H9 (cell line): ENCODE measurements around the gene SOCS1. TPM values are rescaled to one million over a fixed set of nuclear protein-coding genes. Genes with fewer than 3 reads are reported as not detected.

ENCODE experiments used
- DNase-seq: peaks from one replicate; pipeline ENCODE4 v3.0.0-alpha.2; 2017
- H2AFZ ChIP-seq: one replicate; pipeline ENCODE4 v1.6.1; 2013; ENCODE audit warnings: mild to moderate bottlenecking, low read length, control low read depth, moderate library complexity
- H2AK5ac ChIP-seq: 2 replicates; pipeline ENCODE4 v1.6.1; 2013; ENCODE audit warnings: low read length, control low read depth, mixed read lengths; ENCODE audit not compliant: insufficient read length
- H2BK120ac ChIP-seq: one replicate; pipeline ENCODE4 v1.6.1; 2013; ENCODE audit warnings: low read depth, mild to moderate bottlenecking, low read length, control low read depth, inconsistent platforms; ENCODE audit not compliant: poor library complexity, severe bottlenecking
- H2BK12ac ChIP-seq: 2 replicates; pipeline ENCODE4 v1.6.1; 2013; ENCODE audit warnings: low read length, control low read depth, mixed read lengths, low read depth; ENCODE audit not compliant: insufficient read length
- H2BK15ac ChIP-seq: 2 replicates; pipeline ENCODE4 v1.6.1; 2013; ENCODE audit warnings: low read depth, low read length, control low read depth
- H2BK20ac ChIP-seq: one replicate; pipeline ENCODE4 v1.6.1; 2013; ENCODE audit warnings: low read depth, mild to moderate bottlenecking, low read length, control low read depth, inconsistent platforms; ENCODE audit not compliant: poor library complexity, severe bottlenecking
- H2BK5ac ChIP-seq: 2 replicates; pipeline ENCODE4 v1.6.1; 2013; ENCODE audit warnings: low read length, control low read depth, mixed read lengths; ENCODE audit not compliant: insufficient read length
- H3K14ac ChIP-seq: 2 replicates; pipeline ENCODE4 v1.6.1; 2013; ENCODE audit warnings: low read length, control low read depth; ENCODE audit not compliant: insufficient read depth
- H3K18ac ChIP-seq: 2 replicates; pipeline ENCODE4 v1.6.1; 2013; ENCODE audit warnings: low read depth, mild to moderate bottlenecking, mixed read lengths, low read length, control low read depth; ENCODE audit not compliant: insufficient read length
- H3K23ac ChIP-seq: 2 replicates; pipeline ENCODE4 v1.6.1; 2013; ENCODE audit warnings: low read length, control low read depth, mixed read lengths, low read depth; ENCODE audit not compliant: insufficient read length
- H3K23me2 ChIP-seq: 2 replicates; pipeline ENCODE4 v1.6.1; 2013; ENCODE audit warnings: low read depth, mild to moderate bottlenecking, mixed read lengths, low read length, control low read depth; ENCODE audit not compliant: insufficient read length, poor library complexity, severe bottlenecking
- H3K27ac ChIP-seq: 2 replicates; pipeline ENCODE4 v1.5.1; 2013; ENCODE audit warnings: low read length, control low read depth, mixed read lengths, low read depth; ENCODE audit not compliant: insufficient read length
- H3K27me3 ChIP-seq: 2 replicates; pipeline ENCODE4 v1.6.1; 2013; ENCODE audit warnings: low read length, control low read depth, inconsistent platforms; ENCODE audit not compliant: insufficient read depth
- H3K4ac ChIP-seq: 2 replicates; pipeline ENCODE4 v1.6.1; 2013; ENCODE audit warnings: low read depth, mild to moderate bottlenecking, control low read depth, inconsistent platforms, low read length, moderate library complexity
- H3K4me1 ChIP-seq: 2 replicates; pipeline ENCODE4 v1.6.1; 2013; ENCODE audit warnings: low read length, control low read depth, inconsistent platforms; ENCODE audit not compliant: insufficient read depth
- H3K4me2 ChIP-seq: 2 replicates; pipeline ENCODE4 v1.6.1; 2013; ENCODE audit warnings: low read length, control low read depth, mixed read lengths; ENCODE audit not compliant: insufficient read length, insufficient read depth
- H3K56ac ChIP-seq: 2 replicates; pipeline ENCODE4 v1.6.1; 2013; ENCODE audit warnings: low read depth, mild to moderate bottlenecking, mixed read lengths, low read length, control low read depth; ENCODE audit not compliant: insufficient read length
- H3K79me1 ChIP-seq: 2 replicates; pipeline ENCODE4 v1.6.1; 2013; ENCODE audit warnings: low read depth, mild to moderate bottlenecking, moderate library complexity, low read length, control low read depth, inconsistent platforms; ENCODE audit not compliant: insufficient read depth, poor library complexity, severe bottlenecking
- H3K79me2 ChIP-seq: 2 replicates; pipeline ENCODE4 v1.6.1; 2013; ENCODE audit warnings: low read length, control low read depth, inconsistent platforms; ENCODE audit not compliant: insufficient read depth
- H3K9ac ChIP-seq: 2 replicates; pipeline ENCODE4 v1.6.1; 2013; ENCODE audit warnings: low read length, control low read depth, mixed read lengths; ENCODE audit not compliant: insufficient read length; ENCODE audit errors: extremely low read depth
- H3K9me3 ChIP-seq: one replicate; pipeline ENCODE4 v1.6.1; 2013; ENCODE audit warnings: low read depth, low read length, inconsistent platforms; ENCODE audit not compliant: control insufficient read depth
- H3T11ph ChIP-seq: one replicate; pipeline ENCODE4 v1.6.1; 2013; ENCODE audit warnings: mild to moderate bottlenecking, low read length, control low read depth, inconsistent platforms
- H4K20me1 ChIP-seq: one replicate; pipeline ENCODE4 v1.6.1; 2013; ENCODE audit not compliant: control insufficient read depth, insufficient read length, insufficient read depth
- H4K5ac ChIP-seq: 2 replicates; pipeline ENCODE4 v1.6.1; 2013; ENCODE audit warnings: low read depth, mild to moderate bottlenecking, mixed read lengths, low read length, control low read depth; ENCODE audit not compliant: insufficient read length
- H4K8ac ChIP-seq: replicated peaks from 2 replicates; pipeline ENCODE4 v1.6.1; 2013; ENCODE audit warnings: low read length, control low read depth, mixed read lengths, low read depth; ENCODE audit not compliant: insufficient read length
- H4K91ac ChIP-seq: 2 replicates; pipeline ENCODE4 v1.6.1; 2013; ENCODE audit warnings: low read depth, mild to moderate bottlenecking, moderate library complexity, mixed read lengths, low read length, control low read depth; ENCODE audit not compliant: insufficient read length
- H3K27ac Mint-ChIP-seq, 3 experiments: 2 replicates in 2 of 3; 3 replicates in 1 of 3; pipeline ENCODE4 v1.8.0; 2020 to 2021; ENCODE audit warnings: mixed read lengths in 3 of 3, mild to moderate bottlenecking in 1 of 3, moderate library complexity in 1 of 3
- H3K27me3 Mint-ChIP-seq: 2 replicates; pipeline ENCODE4 v1.8.0; 2021; ENCODE audit warnings: low read depth, mild to moderate bottlenecking, moderate library complexity, mixed read lengths
- H3K36me3 Mint-ChIP-seq, 3 experiments: 2 replicates in 2 of 3; 3 replicates in 1 of 3; pipeline ENCODE4 v1.8.0; 2020 to 2021; ENCODE audit warnings: low read depth in 3 of 3, mixed read lengths in 3 of 3; ENCODE audit not compliant: insufficient read depth in 1 of 3
- H3K4me1 Mint-ChIP-seq, 2 experiments: 2 replicates each; pipeline ENCODE4 v1.8.0; 2020; ENCODE audit warnings: mixed read lengths in 2 of 2
- H3K4me3 Mint-ChIP-seq, 2 experiments: 2 replicates in 1 of 2; 3 replicates in 1 of 2; pipeline ENCODE4 v1.8.0; 2020 to 2021; ENCODE audit warnings: mild to moderate bottlenecking in 2 of 2, mixed read lengths in 2 of 2, moderate library complexity in 1 of 2
- H3K9me3 Mint-ChIP-seq, 2 experiments: 2 replicates in 1 of 2; 3 replicates in 1 of 2; pipeline ENCODE4 v1.8.0; 2020; ENCODE audit warnings: mild to moderate bottlenecking in 2 of 2, mixed read lengths in 2 of 2, moderate library complexity in 1 of 2
- CTCF ChIP-seq: fragments of 200-600 bp; sonication (generic); conservative IDR thresholded peaks from 3 replicates; pipeline ENCODE4 v1.8.0; 2021; ENCODE audit warnings: antibody characterized with exemption, mild to moderate bottlenecking
- WGBS: extraction: QIAGEN DNeasy Blood & Tissue Kit; methylation state at CpG from one replicate; pipeline ENCODE4 v1.1.7; 2013; ENCODE audit warnings: missing lambda C conversion rate, low lambda C conversion rate, mixed read lengths; ENCODE audit not compliant: insufficient read length; ENCODE audit errors: extremely low coverage; 5-methylcytosine and 5-hydroxymethylcytosine counted together
- total RNA-seq: library from RNA; stranded (reverse); gene quantifications from 2 replicates; pipeline ENCODE4 v1.2.1, GENCODE V29; 2021

Gene SOCS1
- total RNA-seq, 1 experiment from 2014 or later: 11.0 TPM

GRCh38 chr16:11265124-11265523, 9.1 kb upstream of the SOCS1 start:
- Histone ChIP-seq H2BK12ac (no peak overlapping the region), H3K27ac (no peak overlapping the region), H3K4me2 (no peak overlapping the region), H4K8ac (no peak overlapping the region), H3K18ac (no peak overlapping the region), H2BK20ac (no peak overlapping the region), H3K79me1 (no peaks in the 10 kb centered on the region), H2BK15ac (no peak overlapping the region), H4K20me1 (no peaks in the 10 kb centered on the region), H3K56ac (no peak overlapping the region), H2AFZ (no peak overlapping the region), H3K9ac (no peak overlapping the region), H4K5ac (no peak overlapping the region), H2BK5ac (no peak overlapping the region), H3K23ac (no peak overlapping the region), H2AK5ac (no peak overlapping the region), H3K4me1 (peaks cover 2% of the 10 kb centered on the region; the same call in 1 of the 2 replicates), H3T11ph (no peak overlapping the region), H3K23me2 (no peaks in the 10 kb centered on the region), H4K91ac (no peak overlapping the region), H3K9me3 (no peaks in the 10 kb centered on the region), H2BK120ac (no peak overlapping the region), H3K27me3 (no peaks in the 10 kb centered on the region), H3K14ac (no peak overlapping the region), H3K4ac (no peak overlapping the region), H3K79me2 (no peaks in the 10 kb centered on the region)
- no peak for DNase-seq
- no CpG with 5 or more reads among the region's 7 CpGs for WGBS
- H3K9me3 Mint-ChIP-seq: no peaks in the 10 kb centered on the region
- peaks cover 6 to 9% of the 10 kb centered on the region in 2 experiments for H3K4me1 Mint-ChIP-seq
- H3K27ac Mint-ChIP-seq: no peak overlapping the region
- TF ChIP-seq CTCF: no peak
- peaks cover 2% of the 10 kb centered on the region for H3K27me3 Mint-ChIP-seq
- no peak overlapping the region for H3K4me3 Mint-ChIP-seq
- no peaks in the 10 kb centered on the region for H3K36me3 Mint-ChIP-seq
